Measurements from ENCODE around the gene KASH5.
"Not testable (repeated sequence)": the region's sequence is repeated elsewhere in the genome, so short reads cannot be mapped to it uniquely, and the experiment has no call there.

KASH5 gene

DNA sequence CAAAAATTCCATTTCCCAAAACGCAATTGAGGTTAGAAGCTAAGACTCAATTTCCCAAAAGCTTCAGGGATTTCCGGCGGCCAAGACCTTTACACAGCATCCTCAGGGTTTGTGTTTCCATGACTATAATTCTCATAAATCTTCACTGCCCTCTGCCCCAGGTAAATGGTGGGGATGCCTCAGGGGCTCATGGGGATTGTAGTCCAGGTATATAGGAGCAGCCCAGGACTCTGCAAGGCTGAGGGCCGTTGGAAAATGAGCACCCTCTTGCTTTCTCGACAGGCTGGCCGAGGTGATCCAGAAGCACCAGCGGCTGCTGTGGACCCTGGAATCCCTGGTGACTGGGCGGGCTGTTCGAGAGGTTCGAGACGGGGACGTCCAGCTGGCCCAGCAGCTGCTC is 71.3 kb downstream of the KASH5 start:
- Histone ChIP-seq H3K36me3 (ENCODE audit: insufficient read depth, low read depth, low read length) (peaks cover 24% of the 10 kb centered on the region), H3K9me3 (ENCODE audit: insufficient read depth, low read depth, low read length) (no peaks in the 10 kb centered on the region), H3K27ac (ENCODE audit: low read length) (no peak overlapping the region), H3K27me3 (ENCODE audit: insufficient read depth, low read length) (no peaks in the 10 kb centered on the region), H3K4me3 (ENCODE audit: low read length) (no peak overlapping the region), H3K4me1 (ENCODE audit: insufficient read depth, low read length) (no peaks in the 10 kb centered on the region), H3K9ac (ENCODE audit: low read depth, low read length) (no peak overlapping the region)

DNA sequence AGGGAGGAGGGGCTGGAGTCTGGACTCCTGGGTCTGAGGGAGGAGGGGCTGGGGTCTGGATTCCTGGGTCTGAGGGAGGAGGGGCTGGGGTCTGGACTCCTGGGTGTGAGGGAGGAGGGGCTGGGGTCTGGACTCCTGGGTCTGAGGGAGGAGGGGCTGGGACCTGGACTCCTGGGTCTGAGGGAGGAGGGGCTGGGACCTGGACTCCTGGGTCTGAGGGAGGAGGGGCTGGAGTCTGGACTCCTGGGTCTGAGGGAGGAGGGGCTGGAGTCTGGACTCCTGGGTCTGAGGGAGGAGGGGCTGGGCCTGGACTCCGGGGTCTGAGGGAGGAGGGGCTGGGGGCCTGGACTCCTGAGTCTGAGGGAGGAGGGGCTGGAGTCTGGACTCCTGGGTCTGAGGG is 73.1 kb downstream of the KASH5 start:
- H3K36me3 ChIP-seq (ENCODE audit: insufficient read depth, low read depth, low read length), result peaks cover 34% of the 10 kb centered on the region
- not testable (repeated sequence) for H3K9ac ChIP-seq (ENCODE audit: low read depth, low read length); H3K9me3 ChIP-seq (ENCODE audit: insufficient read depth, low read depth, low read length); H3K4me3 ChIP-seq (ENCODE audit: low read length); H3K27ac ChIP-seq (ENCODE audit: low read length); H3K27me3 ChIP-seq (ENCODE audit: insufficient read depth, low read length); H3K4me1 ChIP-seq (ENCODE audit: insufficient read depth, low read length)

DNA sequence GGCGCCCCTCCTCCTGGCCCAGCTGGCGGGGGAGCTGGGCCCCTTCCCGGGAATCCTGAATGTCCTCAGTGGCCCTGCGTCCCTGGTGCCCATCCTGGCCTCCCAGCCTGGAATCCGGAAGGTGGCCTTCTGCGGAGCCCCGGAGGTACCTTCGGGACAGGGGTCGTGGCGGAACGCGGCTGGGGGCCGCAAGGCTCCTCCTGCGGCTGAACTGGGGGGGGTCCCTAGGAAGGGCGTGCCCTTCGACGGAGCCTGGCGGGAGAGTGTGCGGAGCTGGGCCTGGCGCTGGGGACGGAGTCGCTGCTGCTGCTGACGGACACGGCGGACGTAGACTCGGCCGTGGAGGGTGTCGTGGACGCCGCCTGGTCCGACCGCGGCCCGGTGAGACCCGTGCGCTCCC is 73.6 kb downstream of the KASH5 start:
- H3K9ac ChIP-seq (ENCODE audit: low read depth, low read length), result no peak overlapping the region
- H3K27me3 ChIP-seq (ENCODE audit: insufficient read depth, low read length), result no peaks in the 10 kb centered on the region
- no peaks in the 10 kb centered on the region for H3K4me1 ChIP-seq (ENCODE audit: insufficient read depth, low read length)
- H3K9me3 ChIP-seq (ENCODE audit: insufficient read depth, low read depth, low read length), result no peaks in the 10 kb centered on the region
- no peak overlapping the region for H3K4me3 ChIP-seq (ENCODE audit: low read length)
- H3K36me3 ChIP-seq (ENCODE audit: insufficient read depth, low read depth, low read length), result peaks cover 30% of the 10 kb centered on the region; the same call in 1 of the 2 replicates
- H3K27ac ChIP-seq (ENCODE audit: low read length), result no peak overlapping the region

DNA sequence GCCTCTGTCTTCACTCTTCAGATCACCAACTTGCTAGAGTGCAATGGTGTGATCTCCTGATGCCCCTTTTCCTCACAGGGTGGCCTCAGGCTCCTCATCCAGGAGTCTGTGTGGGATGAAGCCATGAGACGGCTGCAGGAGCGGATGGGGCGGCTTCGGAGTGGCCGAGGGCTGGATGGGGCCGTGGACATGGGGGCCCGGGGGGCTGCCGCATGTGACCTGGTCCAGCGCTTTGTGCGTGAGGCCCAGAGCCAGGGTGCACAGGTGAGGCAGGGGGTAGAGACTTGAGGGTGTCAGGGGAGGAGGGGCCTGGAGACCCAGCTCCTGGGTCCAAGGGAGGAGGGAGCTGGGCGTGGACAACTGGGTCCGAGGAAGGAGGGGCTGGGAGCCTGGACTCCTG is 74.4 kb downstream of the KASH5 start:
- Histone ChIP-seq H3K36me3 (ENCODE audit: insufficient read depth, low read depth, low read length) (peaks cover 30% of the 10 kb centered on the region; the same call in 1 of the 2 replicates), H3K27me3 (ENCODE audit: insufficient read depth, low read length) (no peaks in the 10 kb centered on the region), H3K4me3 (ENCODE audit: low read length) (no peak overlapping the region), H3K27ac (ENCODE audit: low read length) (no peak overlapping the region), H3K4me1 (ENCODE audit: insufficient read depth, low read length) (no peaks in the 10 kb centered on the region), H3K9ac (ENCODE audit: low read depth, low read length) (no peak overlapping the region), H3K9me3 (ENCODE audit: insufficient read depth, low read depth, low read length) (no peaks in the 10 kb centered on the region)

DNA sequence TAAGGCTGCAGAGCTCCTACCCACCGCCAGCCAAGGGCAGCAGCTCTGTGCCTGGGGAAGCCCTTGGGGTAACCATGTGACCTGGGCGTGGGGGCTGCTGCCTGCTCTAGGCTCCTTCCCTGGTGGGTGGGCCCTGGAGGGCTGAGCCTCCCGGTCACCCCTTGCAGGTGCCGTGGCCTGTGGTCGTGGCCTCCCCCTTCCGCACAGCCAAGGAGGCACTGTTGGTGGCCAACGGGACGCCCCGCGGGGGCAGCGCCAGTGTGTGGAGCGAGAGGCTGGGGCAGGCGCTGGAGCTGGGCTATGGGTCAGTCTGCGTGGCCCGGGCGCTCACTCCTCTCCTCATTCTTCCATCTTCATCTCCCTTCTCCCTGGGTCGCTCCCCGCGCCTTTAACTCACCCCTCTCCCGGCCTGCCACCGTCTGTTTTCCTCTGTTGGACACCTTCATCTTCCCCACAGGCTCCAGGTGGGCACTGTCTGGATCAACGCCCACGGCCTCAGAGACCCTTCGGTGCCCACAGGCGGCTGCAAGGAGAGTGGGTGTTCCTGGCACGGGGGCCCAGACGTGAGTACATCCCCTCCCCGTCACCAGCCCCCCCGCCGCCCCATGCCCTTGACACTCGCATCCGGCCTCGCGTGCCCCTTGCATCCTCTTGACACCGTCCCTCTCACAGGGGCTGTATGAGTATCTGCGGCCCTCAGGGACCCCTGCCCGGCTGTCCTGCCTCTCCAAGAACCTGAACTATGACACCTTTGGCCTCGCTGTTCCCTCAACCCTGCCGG is 76.1 kb downstream of the KASH5 start:
- H3K27me3 ChIP-seq (ENCODE audit: insufficient read depth, low read length), result no peaks in the 10 kb centered on the region
- H3K9me3 ChIP-seq (ENCODE audit: insufficient read depth, low read depth, low read length), result no peaks in the 10 kb centered on the region
- H3K36me3 ChIP-seq (ENCODE audit: insufficient read depth, low read depth, low read length), result peaks cover 27% of the 10 kb centered on the region; the same call in 1 of the 2 replicates
- H3K4me3 ChIP-seq (ENCODE audit: low read length), result no peak overlapping the region
- H3K9ac ChIP-seq (ENCODE audit: low read depth, low read length), result no peak overlapping the region
- H3K4me1 ChIP-seq (ENCODE audit: insufficient read depth, low read length), result no peaks in the 10 kb centered on the region; the same call in 1 of the 2 replicates
- no peak overlapping the region for H3K27ac ChIP-seq (ENCODE audit: low read length)

DNA sequence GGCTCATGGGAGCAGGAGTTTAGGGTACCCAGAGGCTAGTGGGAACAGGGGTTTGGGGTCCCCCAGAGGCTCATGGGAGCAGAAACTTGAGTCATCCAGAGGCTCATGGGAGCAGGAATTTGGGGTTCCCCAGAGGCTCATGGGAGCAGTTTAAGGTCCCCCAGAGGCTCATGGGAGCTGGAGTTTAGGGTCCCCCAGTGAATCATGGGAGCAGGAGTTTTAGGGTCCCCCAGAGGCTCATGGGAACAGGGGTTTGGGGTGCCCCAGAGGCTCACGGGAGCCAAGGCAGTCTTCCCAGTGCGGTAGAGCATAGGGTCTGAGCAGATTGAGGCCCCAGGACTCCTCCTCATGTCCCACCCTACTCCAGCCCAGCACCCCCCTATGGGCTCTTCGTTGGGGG is 77.3 kb downstream of the KASH5 start:
- no peak overlapping the region for H3K27ac ChIP-seq (ENCODE audit: low read length)
- no peak overlapping the region for H3K9ac ChIP-seq (ENCODE audit: low read depth, low read length)
- H3K4me1 ChIP-seq (ENCODE audit: insufficient read depth, low read length), result no peaks in the 10 kb centered on the region; the same call in 1 of the 2 replicates
- H3K4me3 ChIP-seq (ENCODE audit: low read length), result no peak overlapping the region
- no peaks in the 10 kb centered on the region for H3K27me3 ChIP-seq (ENCODE audit: insufficient read depth, low read length)
- no peaks in the 10 kb centered on the region for H3K9me3 ChIP-seq (ENCODE audit: insufficient read depth, low read depth, low read length)
- peaks cover 24% of the 10 kb centered on the region; the same call in 1 of the 2 replicates for H3K36me3 ChIP-seq (ENCODE audit: insufficient read depth, low read depth, low read length)

Data from iPS-20b (cell line).